GM19193 (cell line): ENCODE results near the gene TTYH2.

Source experiments
- POLR2A ChIP-seq: IDR thresholded peaks from 4 replicates; pipeline ENCODE4 v1.6.1; 2011; ENCODE audit not compliant: insufficient read depth, insufficient read length; ENCODE audit errors: extremely low read depth

TTYH2 gene

GRCh38 chr17:74212913-74213791 is at the start of gene TTYH2:
TTYH2 (plus strand) TSS chr17:74213571; CDS start chr17:74213588, 17 bp downstream.
- peak; percentile 46 for TF ChIP-seq POLR2A

GRCh38 chr17:74163836-74164235 is 49.5 kb upstream of the TTYH2 start:
- TF ChIP-seq POLR2A: no peak

GRCh38 chr17:74164446-74165045 is 48.8 kb upstream of the TTYH2 start:
- TF ChIP-seq POLR2A: no peak

GRCh38 chr17:74165797-74166365 is 47.5 kb upstream of the TTYH2 start:
- TF ChIP-seq POLR2A: no peak

- no peak for TF ChIP-seq POLR2A
Observed at GRCh38 chr17:74170924-74171323, 42.4 kb upstream of the TTYH2 start.

GRCh38 chr17:74172700-74173099 is 40.7 kb upstream of the TTYH2 start:
- TF ChIP-seq POLR2A: no peak

GRCh38 chr17:74176546-74177001 is 36.8 kb upstream of the TTYH2 start:
- no peak for TF ChIP-seq POLR2A

- TF ChIP-seq POLR2A: no peak
Observed at GRCh38 chr17:74177018-74177450, 36.3 kb upstream of the TTYH2 start.

- TF ChIP-seq POLR2A: no peak
Observed at GRCh38 chr17:74179576-74179975, 33.8 kb upstream of the TTYH2 start.

- no peak for TF ChIP-seq POLR2A
Observed at GRCh38 chr17:74180336-74180735, 33.0 kb upstream of the TTYH2 start.

- no peak for TF ChIP-seq POLR2A
Observed at GRCh38 chr17:74181341-74181740, 32.0 kb upstream of the TTYH2 start.

GRCh38 chr17:74182041-74182723 is 31.2 kb upstream of the TTYH2 start:
- TF ChIP-seq POLR2A: no peak

GRCh38 chr17:74183411-74183810 is 30.0 kb upstream of the TTYH2 start:
- TF ChIP-seq POLR2A: no peak

- no peak for TF ChIP-seq POLR2A
Observed at GRCh38 chr17:74185571-74186185, 27.7 kb upstream of the TTYH2 start.

- TF ChIP-seq POLR2A: no peak
Observed at GRCh38 chr17:74186498-74186897, 26.9 kb upstream of the TTYH2 start.
